H9 (cell line): ENCODE measurements around the gene ZNF346. TPM values are rescaled to one million over a fixed set of nuclear protein-coding genes. Genes with fewer than 3 reads are reported as not detected.

Experiments
- DNase-seq: peaks from one replicate; pipeline ENCODE4 v3.0.0-alpha.2; 2017
- H2AFZ ChIP-seq: one replicate; pipeline ENCODE4 v1.6.1; 2013; ENCODE audit warnings: mild to moderate bottlenecking, low read length, control low read depth, moderate library complexity
- H2AK5ac ChIP-seq: 2 replicates; pipeline ENCODE4 v1.6.1; 2013; ENCODE audit warnings: low read length, control low read depth, mixed read lengths; ENCODE audit not compliant: insufficient read length
- H2BK120ac ChIP-seq: one replicate; pipeline ENCODE4 v1.6.1; 2013; ENCODE audit warnings: low read depth, mild to moderate bottlenecking, low read length, control low read depth, inconsistent platforms; ENCODE audit not compliant: poor library complexity, severe bottlenecking
- H2BK12ac ChIP-seq: 2 replicates; pipeline ENCODE4 v1.6.1; 2013; ENCODE audit warnings: low read length, control low read depth, mixed read lengths, low read depth; ENCODE audit not compliant: insufficient read length
- H2BK15ac ChIP-seq: 2 replicates; pipeline ENCODE4 v1.6.1; 2013; ENCODE audit warnings: low read depth, low read length, control low read depth
- H2BK20ac ChIP-seq: one replicate; pipeline ENCODE4 v1.6.1; 2013; ENCODE audit warnings: low read depth, mild to moderate bottlenecking, low read length, control low read depth, inconsistent platforms; ENCODE audit not compliant: poor library complexity, severe bottlenecking
- H2BK5ac ChIP-seq: 2 replicates; pipeline ENCODE4 v1.6.1; 2013; ENCODE audit warnings: low read length, control low read depth, mixed read lengths; ENCODE audit not compliant: insufficient read length
- H3K14ac ChIP-seq: 2 replicates; pipeline ENCODE4 v1.6.1; 2013; ENCODE audit warnings: low read length, control low read depth; ENCODE audit not compliant: insufficient read depth
- H3K18ac ChIP-seq: 2 replicates; pipeline ENCODE4 v1.6.1; 2013; ENCODE audit warnings: low read depth, mild to moderate bottlenecking, mixed read lengths, low read length, control low read depth; ENCODE audit not compliant: insufficient read length
- H3K23ac ChIP-seq: 2 replicates; pipeline ENCODE4 v1.6.1; 2013; ENCODE audit warnings: low read length, control low read depth, mixed read lengths, low read depth; ENCODE audit not compliant: insufficient read length
- H3K23me2 ChIP-seq: 2 replicates; pipeline ENCODE4 v1.6.1; 2013; ENCODE audit warnings: low read depth, mild to moderate bottlenecking, mixed read lengths, low read length, control low read depth; ENCODE audit not compliant: insufficient read length, poor library complexity, severe bottlenecking
- H3K27ac ChIP-seq: 2 replicates; pipeline ENCODE4 v1.5.1; 2013; ENCODE audit warnings: low read length, control low read depth, mixed read lengths, low read depth; ENCODE audit not compliant: insufficient read length
- H3K27me3 ChIP-seq: 2 replicates; pipeline ENCODE4 v1.6.1; 2013; ENCODE audit warnings: low read length, control low read depth, inconsistent platforms; ENCODE audit not compliant: insufficient read depth
- H3K4ac ChIP-seq: 2 replicates; pipeline ENCODE4 v1.6.1; 2013; ENCODE audit warnings: low read depth, mild to moderate bottlenecking, control low read depth, inconsistent platforms, low read length, moderate library complexity
- H3K4me1 ChIP-seq: 2 replicates; pipeline ENCODE4 v1.6.1; 2013; ENCODE audit warnings: low read length, control low read depth, inconsistent platforms; ENCODE audit not compliant: insufficient read depth
- H3K4me2 ChIP-seq: 2 replicates; pipeline ENCODE4 v1.6.1; 2013; ENCODE audit warnings: low read length, control low read depth, mixed read lengths; ENCODE audit not compliant: insufficient read length, insufficient read depth
- H3K56ac ChIP-seq: 2 replicates; pipeline ENCODE4 v1.6.1; 2013; ENCODE audit warnings: low read depth, mild to moderate bottlenecking, mixed read lengths, low read length, control low read depth; ENCODE audit not compliant: insufficient read length
- H3K79me1 ChIP-seq: 2 replicates; pipeline ENCODE4 v1.6.1; 2013; ENCODE audit warnings: low read depth, mild to moderate bottlenecking, moderate library complexity, low read length, control low read depth, inconsistent platforms; ENCODE audit not compliant: insufficient read depth, poor library complexity, severe bottlenecking
- H3K79me2 ChIP-seq: 2 replicates; pipeline ENCODE4 v1.6.1; 2013; ENCODE audit warnings: low read length, control low read depth, inconsistent platforms; ENCODE audit not compliant: insufficient read depth
- H3K9ac ChIP-seq: 2 replicates; pipeline ENCODE4 v1.6.1; 2013; ENCODE audit warnings: low read length, control low read depth, mixed read lengths; ENCODE audit not compliant: insufficient read length; ENCODE audit errors: extremely low read depth
- H3K9me3 ChIP-seq: one replicate; pipeline ENCODE4 v1.6.1; 2013; ENCODE audit warnings: low read depth, low read length, inconsistent platforms; ENCODE audit not compliant: control insufficient read depth
- H3T11ph ChIP-seq: one replicate; pipeline ENCODE4 v1.6.1; 2013; ENCODE audit warnings: mild to moderate bottlenecking, low read length, control low read depth, inconsistent platforms
- H4K20me1 ChIP-seq: one replicate; pipeline ENCODE4 v1.6.1; 2013; ENCODE audit not compliant: control insufficient read depth, insufficient read length, insufficient read depth
- H4K5ac ChIP-seq: 2 replicates; pipeline ENCODE4 v1.6.1; 2013; ENCODE audit warnings: low read depth, mild to moderate bottlenecking, mixed read lengths, low read length, control low read depth; ENCODE audit not compliant: insufficient read length
- H4K8ac ChIP-seq: replicated peaks from 2 replicates; pipeline ENCODE4 v1.6.1; 2013; ENCODE audit warnings: low read length, control low read depth, mixed read lengths, low read depth; ENCODE audit not compliant: insufficient read length
- H4K91ac ChIP-seq: 2 replicates; pipeline ENCODE4 v1.6.1; 2013; ENCODE audit warnings: low read depth, mild to moderate bottlenecking, moderate library complexity, mixed read lengths, low read length, control low read depth; ENCODE audit not compliant: insufficient read length
- H3K27ac Mint-ChIP-seq, 3 experiments: 2 replicates in 2 of 3; 3 replicates in 1 of 3; pipeline ENCODE4 v1.8.0; 2020 to 2021; ENCODE audit warnings: mixed read lengths in 3 of 3, mild to moderate bottlenecking in 1 of 3, moderate library complexity in 1 of 3
- H3K27me3 Mint-ChIP-seq: 2 replicates; pipeline ENCODE4 v1.8.0; 2021; ENCODE audit warnings: low read depth, mild to moderate bottlenecking, moderate library complexity, mixed read lengths
- H3K36me3 Mint-ChIP-seq, 3 experiments: 2 replicates in 2 of 3; 3 replicates in 1 of 3; pipeline ENCODE4 v1.8.0; 2020 to 2021; ENCODE audit warnings: low read depth in 3 of 3, mixed read lengths in 3 of 3; ENCODE audit not compliant: insufficient read depth in 1 of 3
- H3K4me1 Mint-ChIP-seq, 2 experiments: 2 replicates each; pipeline ENCODE4 v1.8.0; 2020; ENCODE audit warnings: mixed read lengths in 2 of 2
- H3K4me3 Mint-ChIP-seq, 2 experiments: 2 replicates in 1 of 2; 3 replicates in 1 of 2; pipeline ENCODE4 v1.8.0; 2020 to 2021; ENCODE audit warnings: mild to moderate bottlenecking in 2 of 2, mixed read lengths in 2 of 2, moderate library complexity in 1 of 2
- H3K9me3 Mint-ChIP-seq, 2 experiments: 2 replicates in 1 of 2; 3 replicates in 1 of 2; pipeline ENCODE4 v1.8.0; 2020; ENCODE audit warnings: mild to moderate bottlenecking in 2 of 2, mixed read lengths in 2 of 2, moderate library complexity in 1 of 2
- WGBS: extraction: QIAGEN DNeasy Blood & Tissue Kit; methylation state at CpG from one replicate; pipeline ENCODE4 v1.1.7; 2013; ENCODE audit warnings: missing lambda C conversion rate, low lambda C conversion rate, mixed read lengths; ENCODE audit not compliant: insufficient read length; ENCODE audit errors: extremely low coverage; 5-methylcytosine and 5-hydroxymethylcytosine counted together
- total RNA-seq: library from RNA; stranded (reverse); gene quantifications from 2 replicates; pipeline ENCODE4 v1.2.1, GENCODE V29; 2021
- TF ChIP-seq, protein P1 (sequence below): fragments of 200-600 bp; sonication (generic); conservative IDR thresholded peaks from 3 replicates; pipeline ENCODE4 v1.8.0; 2021; ENCODE audit warnings: antibody characterized with exemption, mild to moderate bottlenecking

The ZNF346 gene
- total RNA-seq, 1 experiment from 2014 or later: 22.7 TPM

DNA sequence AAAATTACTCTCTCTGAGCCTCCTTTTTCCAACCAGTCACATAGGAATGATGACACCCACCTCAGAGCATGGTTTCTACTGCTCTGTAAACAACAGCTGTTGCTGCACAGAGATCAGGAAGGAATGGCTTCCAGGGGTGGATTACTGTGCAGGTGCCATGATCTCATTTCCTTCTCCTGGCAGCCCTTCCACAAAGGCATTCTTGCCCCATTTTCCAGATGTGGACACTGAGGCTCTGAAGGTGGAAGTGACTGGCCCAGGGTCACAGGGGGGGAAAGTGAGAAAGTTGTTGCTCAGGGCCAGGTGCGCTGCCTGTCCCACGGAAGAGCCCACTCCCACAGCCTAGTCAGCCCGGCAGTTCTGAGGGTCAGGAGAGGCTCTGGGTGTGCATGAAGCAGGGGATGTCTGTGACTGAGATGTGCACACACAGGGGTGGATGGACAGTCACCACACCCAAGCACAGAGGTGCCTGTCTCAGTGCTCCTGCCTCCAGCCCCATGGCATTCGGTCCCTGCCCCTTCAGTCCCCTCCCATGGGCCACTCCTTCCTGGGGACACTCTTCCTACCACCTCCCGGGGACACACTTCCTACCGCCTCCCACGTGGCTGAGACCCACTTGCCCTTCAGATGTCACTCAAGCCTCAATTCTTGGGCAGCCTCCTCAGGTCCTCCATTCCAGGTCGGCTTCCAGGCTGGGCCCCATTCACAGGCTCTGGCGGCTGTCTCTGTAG lies 81.2 kb downstream of the ZNF346 start:
- Histone ChIP-seq H3K56ac (no peak overlapping the region), H2BK15ac (no peak overlapping the region), H3K4me1 (peaks cover 5% of the 10 kb centered on the region; the same call in 1 of the 2 replicates), H2BK120ac (no peak overlapping the region), H3K27ac (no peak overlapping the region), H3K9ac (no peak overlapping the region), H2AK5ac (no peak overlapping the region), H2AFZ (no peak overlapping the region), H4K20me1 (no peaks in the 10 kb centered on the region), H2BK12ac (no peak overlapping the region), H3K4me2 (no peak overlapping the region), H4K5ac (no peak overlapping the region), H3T11ph (no peak overlapping the region), H4K8ac (no peak overlapping the region), H3K23ac (no peak overlapping the region), H3K79me1 (no peaks in the 10 kb centered on the region), H3K9me3 (no peaks in the 10 kb centered on the region), H2BK20ac (no peak overlapping the region), H2BK5ac (no peak overlapping the region), H3K18ac (no peak overlapping the region), H3K27me3 (no peaks in the 10 kb centered on the region), H3K79me2 (no peaks in the 10 kb centered on the region), H3K23me2 (no peaks in the 10 kb centered on the region), H3K4ac (no peak overlapping the region), H4K91ac (no peak overlapping the region), H3K14ac (no peak overlapping the region)
- peaks cover 16 to 28% of the 10 kb centered on the region in 2 experiments for H3K4me1 Mint-ChIP-seq
- DNase-seq: no peak
- H3K27ac Mint-ChIP-seq: no peak overlapping the region
- H3K4me3 Mint-ChIP-seq: no peak overlapping the region
- peaks cover 0 to 2% (median 0%) of the 10 kb centered on the region in 3 experiments; a peak in 1 of 7 replicates for H3K36me3 Mint-ChIP-seq
- H3K9me3 Mint-ChIP-seq: no peaks in the 10 kb centered on the region
- H3K27me3 Mint-ChIP-seq: peaks cover 1% of the 10 kb centered on the region; the same call in 1 of the 2 replicates
- TF ChIP-seq, protein P1, sequence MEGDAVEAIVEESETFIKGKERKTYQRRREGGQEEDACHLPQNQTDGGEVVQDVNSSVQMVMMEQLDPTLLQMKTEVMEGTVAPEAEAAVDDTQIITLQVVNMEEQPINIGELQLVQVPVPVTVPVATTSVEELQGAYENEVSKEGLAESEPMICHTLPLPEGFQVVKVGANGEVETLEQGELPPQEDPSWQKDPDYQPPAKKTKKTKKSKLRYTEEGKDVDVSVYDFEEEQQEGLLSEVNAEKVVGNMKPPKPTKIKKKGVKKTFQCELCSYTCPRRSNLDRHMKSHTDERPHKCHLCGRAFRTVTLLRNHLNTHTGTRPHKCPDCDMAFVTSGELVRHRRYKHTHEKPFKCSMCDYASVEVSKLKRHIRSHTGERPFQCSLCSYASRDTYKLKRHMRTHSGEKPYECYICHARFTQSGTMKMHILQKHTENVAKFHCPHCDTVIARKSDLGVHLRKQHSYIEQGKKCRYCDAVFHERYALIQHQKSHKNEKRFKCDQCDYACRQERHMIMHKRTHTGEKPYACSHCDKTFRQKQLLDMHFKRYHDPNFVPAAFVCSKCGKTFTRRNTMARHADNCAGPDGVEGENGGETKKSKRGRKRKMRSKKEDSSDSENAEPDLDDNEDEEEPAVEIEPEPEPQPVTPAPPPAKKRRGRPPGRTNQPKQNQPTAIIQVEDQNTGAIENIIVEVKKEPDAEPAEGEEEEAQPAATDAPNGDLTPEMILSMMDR: no peak
- no CpG with 5 or more reads among the region's 9 CpGs for WGBS
